ENCODE measurements around the gene NTHL1. TPM values are rescaled to one million over a fixed set of nuclear protein-coding genes. Genes with fewer than 3 reads are reported as not detected.

The NTHL1 gene
- total and polyA plus RNA-seq, 2 of the 4 experiments (the other 2 are of a cell fraction) = 22.8 to 28.0 TPM

DNA sequence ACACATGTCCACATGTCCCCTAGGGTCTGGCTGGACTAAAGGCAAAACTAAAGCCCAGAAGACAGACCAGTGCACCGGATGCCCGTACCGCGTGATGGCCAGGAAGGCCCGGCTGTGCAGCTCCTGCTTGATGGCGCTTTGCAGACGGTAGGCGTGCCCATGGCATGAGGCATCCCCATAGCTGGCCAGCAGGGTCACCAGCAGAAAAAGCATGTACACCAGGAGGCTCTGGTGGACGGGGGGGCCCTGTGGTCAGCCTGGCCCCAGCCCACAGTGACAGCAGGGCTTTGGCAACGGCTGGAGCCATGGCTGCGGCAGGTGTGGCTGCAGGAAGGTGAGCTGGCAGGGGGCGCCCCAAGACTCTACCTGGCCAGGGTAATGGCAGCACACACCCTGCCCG, 45.2 kb upstream of the NTHL1 start:
- Histone ChIP-seq H3K18ac (ENCODE audit: low read depth, low read length) (no peak overlapping the region), H4K8ac (ENCODE audit: low read depth in 2 of 2, low read length in 2 of 2) (no peak overlapping the region), H3K23ac (ENCODE audit: low read depth, low read length) (no peak overlapping the region), H4K91ac (ENCODE audit: insufficient read depth, low read depth, low read length) (no peak overlapping the region), H2BK5ac (ENCODE audit: low read depth, low read length, poor library complexity, severe bottlenecking) (no peak overlapping the region), H3K36me3 (ENCODE audit: control insufficient read depth, insufficient read depth, low read length) (peaks cover 83% of the 10 kb centered on the region), H2BK20ac (ENCODE audit: low read depth, low read length) (no peak overlapping the region), H3K4me2 (ENCODE audit: low read depth, low read length) (no peak overlapping the region), H3K4me3 (ENCODE audit: insufficient read depth, low read depth, low read length) (no peak overlapping the region), H4K20me1 (ENCODE audit: insufficient read depth, low read length) (peaks cover 23% of the 10 kb centered on the region), H2AK5ac (ENCODE audit: low read depth, low read length) (no peak overlapping the region), H3K56ac (ENCODE audit: extremely low read depth, insufficient read depth, low read length) (no peak overlapping the region), H3K14ac (replicated peaks; ENCODE audit: low read depth, low read length) (no peak overlapping the region), H2BK15ac (ENCODE audit: low read depth, low read length) (no peak overlapping the region), H3K9me1 (ENCODE audit: insufficient read depth, low read length) (0 out of 2 replicates have a peak, but pooled peaks cover 2% of the 10 kb centered on the region), H3K9me3 (ENCODE audit: control insufficient read depth, insufficient read depth, low read length) (no peaks in the 10 kb centered on the region), H3K79me1 (ENCODE audit: low read depth in 1 of 2, low read length in 2 of 2) (peaks cover 11 to 29% of the 10 kb centered on the region in 2 experiments), H3K4me1 (ENCODE audit: control insufficient read depth, insufficient read depth, low read length) (no peaks in the 10 kb centered on the region), H2AK9ac (replicated peaks; ENCODE audit: low read depth, low read length, poor library complexity) (no peak overlapping the region), H4K5ac (ENCODE audit: low read depth, low read length) (no peak overlapping the region), H3K4ac (ENCODE audit: low read depth, low read length) (no peak overlapping the region), H3K27me3 (ENCODE audit: control insufficient read depth, insufficient read depth, low read length) (no peaks in the 10 kb centered on the region), H2AFZ (replicated peaks; ENCODE audit: low read length, poor library complexity) (no peak overlapping the region), H3K9ac (ENCODE audit: low read depth, low read length) (no peak overlapping the region), H2BK120ac (ENCODE audit: low read depth, low read length) (no peak overlapping the region), H3K27ac (ENCODE audit: insufficient read depth, low read length) (no peak overlapping the region)
- no peak for TF ChIP-seq FOS (IDR thresholded peaks at IDR 0.05; ENCODE audit: low read depth, low read length)
- no peak for TF ChIP-seq RAD21 (IDR thresholded peaks at IDR 0.05; ENCODE audit: low read length)
- TF ChIP-seq MXI1 (IDR thresholded peaks at IDR 0.05; ENCODE audit: borderline replicate concordance, low read depth, low read length) = no peak
- no peak for TF ChIP-seq SMC3 (IDR thresholded peaks at IDR 0.05; ENCODE audit: low read depth, low read length)
- no peak for TF ChIP-seq POLR2A (IDR thresholded peaks at IDR 0.05; ENCODE audit: low read depth, low read length)
- no peak for TF ChIP-seq ELK1 (IDR thresholded peaks at IDR 0.05; ENCODE audit: borderline replicate concordance, low read depth, low read length)
- TF ChIP-seq MAZ (IDR thresholded peaks at IDR 0.05; ENCODE audit: borderline replicate concordance, low read depth, low read length) = no peak
- TF ChIP-seq CEBPB (IDR thresholded peaks at IDR 0.05; ENCODE audit: low read depth, low read length) = no peak
- no peak for TF ChIP-seq CTCF (conservative IDR thresholded peaks at IDR 0.05; ENCODE audit: low read depth, low read length)
- TF ChIP-seq CHD1 (IDR thresholded peaks at IDR 0.05; ENCODE audit: low read depth, low read length) = no peak
- no peak for TF ChIP-seq MAFK (IDR thresholded peaks at IDR 0.05; ENCODE audit: low read depth, low read length)
- no peak for TF ChIP-seq RFX5 (IDR thresholded peaks at IDR 0.05; ENCODE audit: low read depth, low read length)
- no peak for TF ChIP-seq USF2 (IDR thresholded peaks at IDR 0.05; ENCODE audit: low read depth, low read length)
- TF ChIP-seq RCOR1 (IDR thresholded peaks at IDR 0.05; ENCODE audit: insufficient replicate concordance, low read length) = no peak
- TF ChIP-seq BHLHE40 (IDR thresholded peaks at IDR 0.05; ENCODE audit: low read depth, low read length) = no peak
- TF ChIP-seq NFE2L2 (IDR thresholded peaks at IDR 0.05; ENCODE audit: low read depth, low read length) = no peak
- intact Hi-C loops (cut with micrococcal nuclease) (no loop called here), in situ Hi-C loops (cut with MboI; ENCODE audit: low sequenced_read_pairs) (no loop called here), dilution Hi-C loops (cut with HindIII; ENCODE audit: low sequenced_read_pairs, unreplicated experiment) (no loop called here)
- POLR2A ChIA-PET (ENCODE audit: unreplicated experiment) = no interaction called here
- CTCF ChIA-PET = no interaction called here
- 93% methylated on average over 13 of the region's 13 CpGs; no CpG with 5 or more reads in 1 of the 2 experiments for WGBS, 2 experiments (ENCODE audit: extremely low coverage in 2 of 2, insufficient read length in 1 of 2)
- no peak for ATAC-seq (ENCODE audit: low read depth)
- no TSS peak for BruUV-seq (replicated peaks)
- no peak for DNase-seq
